ENCODE measurements around the gene TKT.

Gene TKT

GRCh38 chr3:53230789-53231188 is 25.0 kb downstream of the TKT start:
- Mint-ChIP-seq H3K27ac (no peak overlapping the region), H3K4me1 (no peaks in the 10 kb centered on the region), H3K4me3 (no peak overlapping the region), H3K27me3 (ENCODE audit: low read depth, poor library complexity) (no peaks in the 10 kb centered on the region), H3K36me3 (ENCODE audit: low read depth) (peaks cover 34% of the 10 kb centered on the region), H3K9me3 (no peaks in the 10 kb centered on the region)
- DNase-seq: no peak
- TF ChIP-seq, protein P1, sequence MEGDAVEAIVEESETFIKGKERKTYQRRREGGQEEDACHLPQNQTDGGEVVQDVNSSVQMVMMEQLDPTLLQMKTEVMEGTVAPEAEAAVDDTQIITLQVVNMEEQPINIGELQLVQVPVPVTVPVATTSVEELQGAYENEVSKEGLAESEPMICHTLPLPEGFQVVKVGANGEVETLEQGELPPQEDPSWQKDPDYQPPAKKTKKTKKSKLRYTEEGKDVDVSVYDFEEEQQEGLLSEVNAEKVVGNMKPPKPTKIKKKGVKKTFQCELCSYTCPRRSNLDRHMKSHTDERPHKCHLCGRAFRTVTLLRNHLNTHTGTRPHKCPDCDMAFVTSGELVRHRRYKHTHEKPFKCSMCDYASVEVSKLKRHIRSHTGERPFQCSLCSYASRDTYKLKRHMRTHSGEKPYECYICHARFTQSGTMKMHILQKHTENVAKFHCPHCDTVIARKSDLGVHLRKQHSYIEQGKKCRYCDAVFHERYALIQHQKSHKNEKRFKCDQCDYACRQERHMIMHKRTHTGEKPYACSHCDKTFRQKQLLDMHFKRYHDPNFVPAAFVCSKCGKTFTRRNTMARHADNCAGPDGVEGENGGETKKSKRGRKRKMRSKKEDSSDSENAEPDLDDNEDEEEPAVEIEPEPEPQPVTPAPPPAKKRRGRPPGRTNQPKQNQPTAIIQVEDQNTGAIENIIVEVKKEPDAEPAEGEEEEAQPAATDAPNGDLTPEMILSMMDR (IDR thresholded peaks at IDR 0.05): no peak

DNA sequence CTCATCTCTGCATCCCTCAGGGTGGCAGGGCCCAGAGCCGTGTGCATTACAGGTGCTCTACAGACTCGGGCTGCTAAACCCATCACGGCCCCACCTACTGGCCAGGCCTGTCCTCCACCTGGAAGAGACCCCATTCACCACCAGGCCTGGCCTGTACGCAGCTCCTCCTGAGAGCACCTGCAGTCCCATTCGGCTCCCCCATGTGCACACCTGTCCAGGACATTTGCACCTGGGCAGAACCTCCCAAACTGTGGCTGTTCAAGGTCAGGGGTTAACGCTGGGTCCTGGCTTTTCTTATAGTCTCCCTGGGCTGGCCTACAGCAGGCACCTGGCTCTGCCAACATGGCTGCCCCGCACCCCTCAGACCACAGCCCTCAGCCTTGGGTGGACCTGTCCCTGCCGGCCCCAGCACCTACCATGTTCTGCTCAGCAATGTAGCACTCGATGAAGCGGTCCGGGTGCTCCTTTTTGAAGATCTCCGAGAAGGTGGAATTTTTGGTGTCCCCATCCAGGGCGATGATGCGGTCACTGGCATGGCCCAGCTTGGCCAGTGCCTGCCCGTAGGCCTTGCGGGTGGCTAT is 25.7 kb downstream of the TKT start:
- TF ChIP-seq, protein P1 (IDR thresholded peaks at IDR 0.05): no peak
- Mint-ChIP-seq H3K4me1 (no peaks in the 10 kb centered on the region), H3K27ac (no peak overlapping the region), H3K36me3 (ENCODE audit: low read depth) (peaks cover 36% of the 10 kb centered on the region), H3K4me3 (no peak overlapping the region), H3K27me3 (ENCODE audit: low read depth, poor library complexity) (no peaks in the 10 kb centered on the region), H3K9me3 (no peaks in the 10 kb centered on the region)
- no peak for DNase-seq

- no peak for DNase-seq
- Mint-ChIP-seq H3K4me1 (no peaks in the 10 kb centered on the region), H3K4me3 (no peak overlapping the region), H3K27ac (no peak overlapping the region), H3K27me3 (ENCODE audit: low read depth, poor library complexity) (no peaks in the 10 kb centered on the region), H3K36me3 (ENCODE audit: low read depth) (peaks cover 30% of the 10 kb centered on the region), H3K9me3 (no peaks in the 10 kb centered on the region)
- TF ChIP-seq, protein P1 (IDR thresholded peaks at IDR 0.05): no peak
Observed at GRCh38 chr3:53229606-53230005, 26.2 kb downstream of the TKT start.

- no peaks in the 10 kb centered on the region for H3K9me3 Mint-ChIP-seq
- H3K27ac Mint-ChIP-seq: no peak overlapping the region
- TF ChIP-seq, protein P1 (IDR thresholded peaks at IDR 0.05): no peak
- no peaks in the 10 kb centered on the region for H3K27me3 Mint-ChIP-seq (ENCODE audit: low read depth, poor library complexity)
- H3K4me3 Mint-ChIP-seq: no peak overlapping the region
- no peaks in the 10 kb centered on the region for H3K4me1 Mint-ChIP-seq
- no peak for DNase-seq
- peaks cover 29% of the 10 kb centered on the region for H3K36me3 Mint-ChIP-seq (ENCODE audit: low read depth)
Observed at GRCh38 chr3:53229171-53229570, 26.7 kb downstream of the TKT start.

DNA sequence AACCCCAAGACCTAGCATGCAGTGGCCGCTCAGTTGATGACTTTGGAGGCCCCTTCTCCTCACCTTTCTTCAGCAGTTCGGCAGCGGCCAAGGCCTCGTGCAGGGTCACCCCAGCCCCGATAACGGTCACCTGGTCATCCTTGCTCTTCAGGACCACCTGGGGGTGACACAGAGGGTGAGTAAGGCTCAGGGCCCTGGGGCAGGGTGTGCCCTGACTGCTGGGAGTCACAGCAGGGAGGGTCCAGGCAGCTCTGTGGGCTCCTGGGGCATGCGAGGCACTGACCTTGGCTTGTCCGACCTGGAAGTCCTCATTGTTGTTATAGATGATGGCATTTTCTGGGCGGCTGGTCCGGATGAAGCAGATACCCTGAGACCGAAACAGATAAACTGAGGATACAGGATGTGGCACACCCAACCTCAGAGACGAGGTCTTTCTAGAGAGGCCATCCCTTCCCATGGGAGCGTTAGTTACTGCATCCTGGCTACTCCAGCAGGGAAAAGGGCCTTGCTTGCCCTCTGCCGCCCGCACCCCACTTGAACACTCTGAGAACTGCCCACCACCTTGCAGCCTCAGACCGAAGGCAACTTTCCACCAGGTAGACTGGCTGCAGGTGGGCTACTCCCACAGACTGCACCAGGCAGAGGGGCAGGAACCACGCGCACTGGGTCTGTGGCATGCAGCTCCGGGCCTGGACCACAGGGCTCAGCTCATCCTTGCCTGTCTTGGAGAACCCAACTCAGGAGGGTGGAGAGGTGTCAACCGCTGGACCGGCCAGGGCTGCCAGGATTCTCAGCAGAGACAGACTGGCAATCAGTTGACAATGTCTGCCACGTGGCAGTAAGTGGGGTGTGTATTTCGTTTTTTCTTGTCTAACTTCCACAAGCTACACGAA is 27.6 kb downstream of the TKT start:
- no peaks in the 10 kb centered on the region for H3K4me1 Mint-ChIP-seq
- no peaks in the 10 kb centered on the region for H3K9me3 Mint-ChIP-seq
- no peak for DNase-seq
- TF ChIP-seq, protein P1 (IDR thresholded peaks at IDR 0.05): no peak
- H3K36me3 Mint-ChIP-seq (ENCODE audit: low read depth): peaks cover 27% of the 10 kb centered on the region
- no peak overlapping the region for H3K4me3 Mint-ChIP-seq
- no peak overlapping the region for H3K27ac Mint-ChIP-seq
- no peaks in the 10 kb centered on the region for H3K27me3 Mint-ChIP-seq (ENCODE audit: low read depth, poor library complexity)
